Neural cell (in vitro differentiated cells): ENCODE measurements around the gene TMEM220.

Experiments
- MXI1 ChIP-seq: fragments of 450-650 bp; conservative IDR thresholded peaks from 2 replicates; pipeline ENCODE4 v1.6.1; 2014; ENCODE audit warnings: antibody characterized with exemption, mild to moderate bottlenecking; ENCODE audit not compliant: poor library complexity, severe bottlenecking
- POLR2AphosphoS5 ChIP-seq: IDR thresholded peaks from 2 replicates; pipeline ENCODE4 v1.6.1; 2012
- TF ChIP-seq, protein P1 (sequence below): fragments of 450-650 bp; IDR thresholded peaks from 2 replicates; pipeline ENCODE4 v1.5.1; 2014; ENCODE audit warnings: antibody characterized with exemption, mild to moderate bottlenecking, moderate library complexity; ENCODE audit not compliant: poor library complexity, severe bottlenecking
- TF ChIP-seq, protein P2 (sequence below): IDR thresholded peaks from 2 replicates; pipeline ENCODE4 v1.6.1; 2012; ENCODE audit warnings: borderline replicate concordance

DNA sequence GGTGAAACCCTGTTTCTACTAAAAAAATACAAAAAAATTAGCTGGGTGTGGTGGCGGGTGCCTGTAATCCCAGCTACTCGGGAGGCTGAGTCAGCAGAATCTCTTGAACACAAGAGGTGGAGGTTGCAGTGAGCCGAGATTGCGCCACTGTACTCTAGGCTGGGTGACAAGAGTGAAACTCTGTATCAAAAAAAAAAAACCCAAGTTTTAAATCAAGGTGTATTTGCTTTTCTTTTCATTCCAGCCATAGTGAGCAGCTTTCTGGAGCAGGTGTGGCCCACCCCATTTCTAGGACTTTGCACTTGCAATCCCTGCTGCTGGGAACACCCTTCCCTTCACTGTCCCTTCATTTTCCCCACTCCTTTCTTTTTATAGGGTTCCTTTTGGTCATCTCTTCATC, 45.2 kb upstream of the TMEM220 start:
- TF ChIP-seq, protein P1, sequence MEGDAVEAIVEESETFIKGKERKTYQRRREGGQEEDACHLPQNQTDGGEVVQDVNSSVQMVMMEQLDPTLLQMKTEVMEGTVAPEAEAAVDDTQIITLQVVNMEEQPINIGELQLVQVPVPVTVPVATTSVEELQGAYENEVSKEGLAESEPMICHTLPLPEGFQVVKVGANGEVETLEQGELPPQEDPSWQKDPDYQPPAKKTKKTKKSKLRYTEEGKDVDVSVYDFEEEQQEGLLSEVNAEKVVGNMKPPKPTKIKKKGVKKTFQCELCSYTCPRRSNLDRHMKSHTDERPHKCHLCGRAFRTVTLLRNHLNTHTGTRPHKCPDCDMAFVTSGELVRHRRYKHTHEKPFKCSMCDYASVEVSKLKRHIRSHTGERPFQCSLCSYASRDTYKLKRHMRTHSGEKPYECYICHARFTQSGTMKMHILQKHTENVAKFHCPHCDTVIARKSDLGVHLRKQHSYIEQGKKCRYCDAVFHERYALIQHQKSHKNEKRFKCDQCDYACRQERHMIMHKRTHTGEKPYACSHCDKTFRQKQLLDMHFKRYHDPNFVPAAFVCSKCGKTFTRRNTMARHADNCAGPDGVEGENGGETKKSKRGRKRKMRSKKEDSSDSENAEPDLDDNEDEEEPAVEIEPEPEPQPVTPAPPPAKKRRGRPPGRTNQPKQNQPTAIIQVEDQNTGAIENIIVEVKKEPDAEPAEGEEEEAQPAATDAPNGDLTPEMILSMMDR = no peak
- TF ChIP-seq MXI1 (no peak), POLR2AphosphoS5 (no peak)
- TF ChIP-seq, protein P2, sequence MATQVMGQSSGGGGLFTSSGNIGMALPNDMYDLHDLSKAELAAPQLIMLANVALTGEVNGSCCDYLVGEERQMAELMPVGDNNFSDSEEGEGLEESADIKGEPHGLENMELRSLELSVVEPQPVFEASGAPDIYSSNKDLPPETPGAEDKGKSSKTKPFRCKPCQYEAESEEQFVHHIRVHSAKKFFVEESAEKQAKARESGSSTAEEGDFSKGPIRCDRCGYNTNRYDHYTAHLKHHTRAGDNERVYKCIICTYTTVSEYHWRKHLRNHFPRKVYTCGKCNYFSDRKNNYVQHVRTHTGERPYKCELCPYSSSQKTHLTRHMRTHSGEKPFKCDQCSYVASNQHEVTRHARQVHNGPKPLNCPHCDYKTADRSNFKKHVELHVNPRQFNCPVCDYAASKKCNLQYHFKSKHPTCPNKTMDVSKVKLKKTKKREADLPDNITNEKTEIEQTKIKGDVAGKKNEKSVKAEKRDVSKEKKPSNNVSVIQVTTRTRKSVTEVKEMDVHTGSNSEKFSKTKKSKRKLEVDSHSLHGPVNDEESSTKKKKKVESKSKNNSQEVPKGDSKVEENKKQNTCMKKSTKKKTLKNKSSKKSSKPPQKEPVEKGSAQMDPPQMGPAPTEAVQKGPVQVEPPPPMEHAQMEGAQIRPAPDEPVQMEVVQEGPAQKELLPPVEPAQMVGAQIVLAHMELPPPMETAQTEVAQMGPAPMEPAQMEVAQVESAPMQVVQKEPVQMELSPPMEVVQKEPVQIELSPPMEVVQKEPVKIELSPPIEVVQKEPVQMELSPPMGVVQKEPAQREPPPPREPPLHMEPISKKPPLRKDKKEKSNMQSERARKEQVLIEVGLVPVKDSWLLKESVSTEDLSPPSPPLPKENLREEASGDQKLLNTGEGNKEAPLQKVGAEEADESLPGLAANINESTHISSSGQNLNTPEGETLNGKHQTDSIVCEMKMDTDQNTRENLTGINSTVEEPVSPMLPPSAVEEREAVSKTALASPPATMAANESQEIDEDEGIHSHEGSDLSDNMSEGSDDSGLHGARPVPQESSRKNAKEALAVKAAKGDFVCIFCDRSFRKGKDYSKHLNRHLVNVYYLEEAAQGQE = no peak
